EH (cell line): ENCODE results near the gene HSPA1L.
"Not testable (repeated sequence)": the region's sequence is repeated elsewhere in the genome, so short reads cannot be mapped to it uniquely, and the experiment has no call there.

Source experiments
- DNase-seq: peaks from one replicate; pipeline ENCODE4 v3.0.0-alpha.2; 2015; ENCODE audit warnings: low read depth

Gene HSPA1L

GRCh38 chr6:31815025-31815838, at the start of gene HSPA1L, which contains the start of gene HSPA1A:
Gene HSPA1L, minus strand, starts transcription at chr6:31815283. Its CDS starts 3,311 bp downstream, at chr6:31811972.
Gene HSPA1A, plus strand, starts transcription at chr6:31815543. Its CDS starts 214 bp downstream, at chr6:31815757.
- DNase-seq: peak; percentile 98

- no peak for DNase-seq
These were observed 49.7 kb upstream of the HSPA1L start for GRCh38 chr6:31864818-31865204.

GRCh38 chr6:31864123-31864562, 49.1 kb upstream of the HSPA1L start:
- DNase-seq: not testable (repeated sequence)

- peak; percentile 100 for DNase-seq
These were observed 47.5 kb upstream of the HSPA1L start, which contains the start of gene NEU1 for GRCh38 chr6:31862344-31863235. Gene NEU1, minus strand, starts transcription at chr6:31862821. Its CDS starts 45 bp downstream, at chr6:31862776.

GRCh38 chr6:31861919-31862343, 46.8 kb upstream of the HSPA1L start:
- DNase-seq: no peak

GRCh38 chr6:31861150-31861549, 46.1 kb upstream of the HSPA1L start:
- DNase-seq: no peak

- DNase-seq: no peak
These were observed 45.3 kb upstream of the HSPA1L start for GRCh38 chr6:31860349-31860748.

- no peak for DNase-seq
These were observed 44.8 kb upstream of the HSPA1L start for GRCh38 chr6:31859923-31860322.

GRCh38 chr6:31858707-31859106, 43.6 kb upstream of the HSPA1L start:
- DNase-seq: no peak

GRCh38 chr6:31857774-31858173, 42.7 kb upstream of the HSPA1L start:
- DNase-seq: not testable (repeated sequence)

- not testable (repeated sequence) for DNase-seq
These were observed 37.1 kb upstream of the HSPA1L start for GRCh38 chr6:31851980-31852718.

- peak; percentile 24 for DNase-seq
These were observed 36.4 kb upstream of the HSPA1L start for GRCh38 chr6:31851485-31851832.

GRCh38 chr6:31850765-31851484, 35.8 kb upstream of the HSPA1L start:
- DNase-seq: no peak

- DNase-seq: no peak
These were observed 32.3 kb upstream of the HSPA1L start for GRCh38 chr6:31847276-31847978.

GRCh38 chr6:31844507-31844906, 29.4 kb upstream of the HSPA1L start:
- DNase-seq: no peak

- DNase-seq: no peak
These were observed 27.0 kb upstream of the HSPA1L start for GRCh38 chr6:31842053-31842452.

- DNase-seq: not testable (repeated sequence)
These were observed 24.7 kb upstream of the HSPA1L start for GRCh38 chr6:31839779-31840126.

GRCh38 chr6:31838968-31839367, 23.9 kb upstream of the HSPA1L start:
- no peak for DNase-seq

- DNase-seq: not testable (repeated sequence)
These were observed 23.1 kb upstream of the HSPA1L start for GRCh38 chr6:31838114-31838553.

- DNase-seq: peak; percentile 42
These were observed 22.5 kb upstream of the HSPA1L start for GRCh38 chr6:31837369-31838113.
